ENCODE data around the gene AGAP1.

- TF ChIP-seq CTCF (IDR thresholded peaks at IDR 0.05) (no peak), POLR2A (IDR thresholded peaks at IDR 0.05) (no peak)
Observed at GRCh38 chr2:235851828-235852525, 358.1 kb downstream of the AGAP1 start.

All from sigmoid colon (tissue), 3 donors.